Mucosa of stomach (tissue), 1 donor: Measurements from ENCODE around the gene EXPH5.

Source experiments
- H3K27me3 ChIP-seq: one replicate; pipeline ENCODE4 v1.7.0; 2013; ENCODE audit warnings: mild to moderate bottlenecking, low read length; ENCODE audit not compliant: control insufficient read depth, insufficient read depth
- H3K36me3 ChIP-seq: one replicate; pipeline ENCODE4 v1.7.0; 2013; ENCODE audit warnings: low read length; ENCODE audit not compliant: control insufficient read depth, insufficient read depth
- H3K4me1 ChIP-seq: one replicate; pipeline ENCODE4 v1.7.0; 2013; ENCODE audit warnings: mild to moderate bottlenecking, low read length; ENCODE audit not compliant: control insufficient read depth, insufficient read depth
- H3K4me3 ChIP-seq: one replicate; pipeline ENCODE4 v1.7.0; 2013; ENCODE audit warnings: low read length
- H3K9ac ChIP-seq: one replicate; pipeline ENCODE4 v1.7.0; 2013; ENCODE audit warnings: mild to moderate bottlenecking, low read length, moderate library complexity
- H3K9me3 ChIP-seq: one replicate; pipeline ENCODE4 v1.7.0; 2013; ENCODE audit warnings: mild to moderate bottlenecking, low read length, moderate library complexity; ENCODE audit not compliant: control insufficient read depth
- donor health status: Pancreatic carcinoma.

The EXPH5 gene

GRCh38 chr11:108474664-108475463 is 118.7 kb downstream of the EXPH5 start:
- Histone ChIP-seq H3K9me3 (no peaks in the 10 kb centered on the region), H3K9ac (no peak overlapping the region), H3K36me3 (no peaks in the 10 kb centered on the region)

GRCh38 chr11:108472681-108473080 is 120.9 kb downstream of the EXPH5 start:
- no peaks in the 10 kb centered on the region for H3K4me1 ChIP-seq
- H3K27me3 ChIP-seq: no peaks in the 10 kb centered on the region
- H3K9me3 ChIP-seq: no peaks in the 10 kb centered on the region
- no peak overlapping the region for H3K4me3 ChIP-seq
- H3K9ac ChIP-seq: no peak overlapping the region
- H3K36me3 ChIP-seq: no peaks in the 10 kb centered on the region

More at GRCh38 chr11:108474664-108475463, 118.7 kb downstream of the EXPH5 start:
- H3K27me3 ChIP-seq: no peaks in the 10 kb centered on the region
- H3K4me1 ChIP-seq: no peaks in the 10 kb centered on the region
- no peak overlapping the region for H3K4me3 ChIP-seq

- H3K4me3 ChIP-seq: no peak overlapping the region
- no peaks in the 10 kb centered on the region for H3K27me3 ChIP-seq
- no peaks in the 10 kb centered on the region for H3K9me3 ChIP-seq
- peaks cover 7% of the 10 kb centered on the region for H3K4me1 ChIP-seq
- H3K36me3 ChIP-seq: no peaks in the 10 kb centered on the region
- H3K9ac ChIP-seq: no peak overlapping the region
These were observed 125.1 kb downstream of the EXPH5 start for GRCh38 chr11:108468478-108468864.

GRCh38 chr11:108467091-108467823 is 126.3 kb downstream of the EXPH5 start, which contains the start of gene C11orf65:
C11orf65 (minus strand) TSS chr11:108467529; CDS start chr11:108461559, 5,970 bp downstream.
- H3K4me1 ChIP-seq: peaks cover 7% of the 10 kb centered on the region
- no peaks in the 10 kb centered on the region for H3K36me3 ChIP-seq
- H3K4me3 ChIP-seq: peak within 1 kb of the TSS; percentile 81
- H3K9ac ChIP-seq: peak within 1 kb of the TSS; percentile 99
- no peaks in the 10 kb centered on the region for H3K9me3 ChIP-seq
- no peaks in the 10 kb centered on the region for H3K27me3 ChIP-seq

GRCh38 chr11:108466405-108466804 is 127.2 kb downstream of the EXPH5 start:
- no peaks in the 10 kb centered on the region for H3K27me3 ChIP-seq
- H3K36me3 ChIP-seq: no peaks in the 10 kb centered on the region
- peaks cover 7% of the 10 kb centered on the region for H3K4me1 ChIP-seq
- H3K9ac ChIP-seq: peak overlapping the region; percentile 99
- peak overlapping the region; percentile 81 for H3K4me3 ChIP-seq
- no peaks in the 10 kb centered on the region for H3K9me3 ChIP-seq
